H7 (cell line): ENCODE data around the gene MEGF10. TPM values are rescaled to one million over a fixed set of nuclear protein-coding genes. Genes with fewer than 3 reads are reported as not detected.
A peak's percentile ranks its signal among the peaks of the same experiment; 100 is the strongest.
"Not testable (repeated sequence)": the region's sequence is repeated elsewhere in the genome, so short reads cannot be mapped to it uniquely, and the experiment has no call there.

Experiments used
- DNase-seq: peaks from one replicate; pipeline ENCODE4 v3.0.0; 2012
- H3K27me3 ChIP-seq: 2 replicates; pipeline ENCODE4 v1.6.0; 2011; ENCODE audit warnings: mild to moderate bottlenecking, low read length; ENCODE audit not compliant: control insufficient read depth, insufficient read depth
- H3K36me3 ChIP-seq: replicated peaks from 2 replicates; pipeline ENCODE4 v1.5.1; 2011; ENCODE audit warnings: low read length; ENCODE audit not compliant: control insufficient read depth, insufficient read depth
- H3K4me3 ChIP-seq: 2 replicates; pipeline ENCODE4 v1.5.1; 2011; ENCODE audit warnings: low read depth, mild to moderate bottlenecking, control low read depth, low read length, moderate library complexity; ENCODE audit not compliant: insufficient read depth
- total RNA-seq: library from RNA; depleted of rRNA; stranded (reverse); fragments of >200 nt; shearing (Covaris generic); gene quantifications from 2 replicates; pipeline ENCODE4 v1.2.3, GENCODE V29; 2014; rRNA removed

The MEGF10 gene
- total RNA-seq = 12.4 and 18.6 TPM in 2 replicates

DNA sequence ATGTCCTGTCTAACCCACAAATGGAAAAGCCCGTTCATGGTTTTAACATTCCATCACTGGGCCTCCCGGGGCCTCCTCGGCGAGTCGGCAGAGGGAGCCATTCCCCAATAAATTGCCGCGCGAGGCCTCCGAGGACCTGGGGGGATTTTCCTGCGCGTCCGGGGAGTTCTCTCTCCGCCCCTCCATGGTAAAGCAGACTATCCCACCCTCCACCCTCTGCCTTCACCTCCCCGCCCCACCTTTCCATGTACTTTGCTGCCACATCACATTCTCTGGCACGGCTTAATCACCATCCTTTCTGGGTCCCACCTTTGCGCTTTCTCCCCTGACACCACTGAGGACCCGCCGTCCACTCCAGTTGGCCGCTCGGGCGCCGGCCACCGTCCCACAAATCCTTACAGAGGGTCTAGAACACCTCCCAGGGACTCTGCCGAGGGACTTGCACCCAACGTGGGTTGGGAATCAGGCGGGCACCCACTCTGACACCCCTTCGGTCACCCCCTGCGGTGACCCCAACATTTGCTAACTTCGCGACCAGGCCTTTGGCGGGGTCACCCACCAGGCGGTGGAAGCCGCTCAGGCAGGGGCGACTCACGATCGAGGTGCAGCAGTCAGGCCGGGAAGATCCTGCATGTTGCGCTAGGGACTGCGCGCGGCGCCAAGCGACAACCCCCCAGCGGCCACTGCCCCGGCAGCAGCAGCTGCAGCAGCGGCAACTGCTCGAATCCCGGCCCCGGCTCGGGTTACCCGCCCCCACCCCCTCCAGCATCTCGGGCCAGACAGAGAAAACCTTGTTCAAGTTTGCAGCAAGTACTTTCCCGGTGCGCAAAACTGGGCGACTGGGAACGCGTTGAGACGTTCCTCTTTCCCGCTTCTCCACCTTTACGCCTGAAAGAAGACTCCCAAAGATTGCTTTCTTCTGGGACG lies at the start of gene MEGF10:
MEGF10 (plus strand) TSS at position 778 of the 927 bp plus-strand sequence. CDS start 40,513 bp downstream, outside the sequence.
- H3K27me3 ChIP-seq = no peaks in the 10 kb centered on the region
- DNase-seq = peak; percentile 87
- no peaks in the 10 kb centered on the region for H3K36me3 ChIP-seq
- peak within 1 kb of the TSS; percentile 61 for H3K4me3 ChIP-seq

DNA sequence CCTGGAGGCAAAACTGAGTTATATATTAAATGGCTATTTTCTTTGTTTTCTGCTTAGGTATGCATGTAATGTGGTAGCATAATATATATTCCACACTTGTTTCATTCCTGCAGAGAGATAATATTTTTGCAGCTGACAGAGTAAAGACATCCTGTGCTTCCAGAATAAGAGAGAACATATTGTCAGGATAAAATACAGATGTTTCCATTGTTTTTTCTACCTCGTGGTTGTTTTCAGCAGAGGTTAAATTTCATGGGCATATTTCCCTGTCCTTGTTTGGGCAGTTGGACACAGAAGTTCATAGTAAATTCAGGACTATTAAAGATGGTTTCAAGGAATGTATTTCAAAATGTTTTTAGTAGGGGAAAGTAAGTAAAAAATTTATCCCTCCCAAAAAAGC lies 47.6 kb upstream of the MEGF10 start:
- H3K27me3 ChIP-seq = no peaks in the 10 kb centered on the region
- H3K36me3 ChIP-seq = no peaks in the 10 kb centered on the region
- no peak for DNase-seq
- no peak overlapping the region for H3K4me3 ChIP-seq

DNA sequence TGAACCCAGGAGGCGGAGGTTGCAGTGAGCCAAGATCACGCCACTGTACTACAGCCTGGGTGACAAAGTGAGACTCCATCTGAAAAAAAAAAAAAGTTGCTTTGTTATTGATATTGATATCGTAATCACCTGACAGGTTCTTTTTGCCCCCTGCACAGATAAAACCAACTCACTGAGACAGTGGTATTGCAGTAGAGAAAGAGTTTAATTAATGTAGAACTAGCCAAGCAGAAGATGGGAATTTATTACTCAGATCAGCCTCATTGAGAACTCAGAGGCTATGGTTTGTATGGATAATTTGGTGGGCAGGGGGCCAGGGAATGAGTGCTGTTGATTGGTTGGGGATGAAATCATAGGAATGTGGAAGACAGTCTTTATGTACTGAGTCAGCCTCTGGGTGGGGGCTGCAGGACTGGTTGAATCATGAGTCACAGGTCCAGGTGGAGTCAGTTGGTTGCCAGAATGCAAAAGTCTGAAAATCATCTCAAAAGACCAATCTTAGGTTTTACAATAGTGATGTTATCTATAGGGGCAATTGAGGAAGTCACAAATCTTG lies 35.8 kb upstream of the MEGF10 start:
- H3K27me3 ChIP-seq = no peaks in the 10 kb centered on the region
- H3K4me3 ChIP-seq = no peak overlapping the region
- DNase-seq = no peak
- no peaks in the 10 kb centered on the region for H3K36me3 ChIP-seq

DNA sequence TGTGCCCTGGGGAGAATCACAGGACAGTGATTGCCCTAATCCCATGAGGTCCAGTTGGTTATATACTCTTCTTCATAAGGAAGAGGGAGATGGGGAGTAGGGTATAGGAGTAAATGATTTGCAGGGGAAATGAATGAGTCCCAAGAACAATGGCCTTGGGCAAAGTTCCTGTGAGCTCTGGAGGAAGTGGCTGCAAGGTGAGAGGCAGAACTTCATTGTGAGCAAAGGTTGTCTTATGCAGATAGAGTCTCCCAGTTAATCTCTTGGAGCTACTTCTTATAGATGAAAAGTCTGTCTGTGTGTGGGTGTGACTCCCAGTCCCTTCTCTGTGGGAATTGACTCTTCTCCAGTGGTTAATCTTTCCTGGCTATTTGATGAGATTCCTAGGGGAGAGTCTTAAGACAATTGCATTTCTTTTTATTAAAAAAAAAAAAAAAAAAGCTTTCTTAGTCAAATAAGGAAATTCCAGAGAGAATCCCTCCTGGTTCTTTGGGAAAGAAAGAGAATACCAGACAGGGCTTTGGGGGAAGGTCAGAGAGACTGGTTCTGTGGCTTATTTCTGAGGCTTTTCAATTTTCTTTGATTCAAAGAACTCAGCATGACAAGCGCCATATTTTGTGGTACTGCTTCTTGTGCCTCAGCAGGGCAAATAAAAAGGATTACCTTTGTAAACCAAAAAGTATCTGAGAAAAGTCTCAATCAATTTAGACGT lies 33.6 kb upstream of the MEGF10 start:
- Histone ChIP-seq H3K36me3 (no peaks in the 10 kb centered on the region), H3K27me3 (no peaks in the 10 kb centered on the region), H3K4me3 (no peak overlapping the region)
- no peak for DNase-seq

DNA sequence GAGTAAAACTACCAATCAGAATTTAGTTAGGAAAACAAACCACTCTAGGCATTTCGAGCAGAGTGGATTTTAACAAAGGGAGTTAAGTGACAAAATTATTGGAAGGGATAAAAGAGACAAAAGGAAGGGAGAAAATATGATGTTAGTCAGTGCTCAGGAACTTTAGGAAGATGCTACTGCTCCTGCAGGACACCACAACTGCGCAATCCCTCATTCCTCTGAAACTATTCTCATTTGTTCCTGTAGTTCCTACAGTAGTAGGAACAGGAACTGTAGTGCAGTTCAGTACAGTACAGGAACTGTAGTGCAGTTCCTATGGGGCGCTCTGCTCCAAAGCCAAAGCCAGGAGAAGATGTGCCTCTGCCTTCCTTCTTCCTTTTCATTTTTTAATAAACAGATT lies 29.9 kb upstream of the MEGF10 start:
- Histone ChIP-seq H3K36me3 (no peaks in the 10 kb centered on the region), H3K4me3 (no peak overlapping the region), H3K27me3 (no peaks in the 10 kb centered on the region)
- DNase-seq = no peak

DNA sequence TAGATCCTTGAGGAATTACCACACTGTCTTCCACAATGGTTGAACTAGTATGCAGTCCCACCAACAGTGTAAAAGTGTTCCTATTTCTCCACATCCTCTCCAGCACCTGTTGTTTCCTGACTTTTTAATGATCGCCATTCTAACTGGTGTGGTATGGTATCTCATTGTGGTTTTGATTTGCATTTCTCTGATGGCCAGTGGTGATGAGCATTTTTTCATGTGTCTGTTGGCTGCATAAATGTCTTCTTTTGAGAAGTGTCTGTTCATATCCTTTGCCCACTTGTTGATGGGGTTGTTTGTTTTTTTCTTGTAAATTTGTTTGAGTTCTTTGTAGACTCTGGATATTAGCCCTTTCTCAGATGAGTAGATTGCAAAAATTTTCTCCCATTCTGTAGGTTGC lies 25.1 kb upstream of the MEGF10 start:
- not testable (repeated sequence) for H3K36me3 ChIP-seq, H3K27me3 ChIP-seq, DNase-seq, H3K4me3 ChIP-seq

DNA sequence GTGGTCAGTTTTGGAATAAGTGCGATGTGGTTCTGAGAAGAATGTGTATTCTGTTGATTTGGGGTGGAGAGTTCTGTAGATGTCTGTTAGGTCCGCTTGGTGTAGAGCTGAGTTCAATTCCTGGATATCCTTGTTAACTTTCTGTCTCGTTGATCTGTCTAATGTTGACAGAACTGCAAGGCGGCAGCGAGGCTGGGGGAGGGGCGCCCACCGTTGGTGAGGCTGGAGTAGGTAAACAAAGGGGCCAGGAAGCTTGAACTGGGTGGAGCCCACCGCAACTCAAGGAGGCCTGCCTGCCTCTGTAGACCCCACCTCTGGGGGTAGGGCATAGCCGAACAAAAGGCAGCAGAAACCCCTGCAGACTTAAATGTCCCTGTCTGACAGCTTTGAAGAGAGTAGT lies 22.3 kb upstream of the MEGF10 start:
- not testable (repeated sequence) for H3K27me3 ChIP-seq, DNase-seq, H3K4me3 ChIP-seq, H3K36me3 ChIP-seq

DNA sequence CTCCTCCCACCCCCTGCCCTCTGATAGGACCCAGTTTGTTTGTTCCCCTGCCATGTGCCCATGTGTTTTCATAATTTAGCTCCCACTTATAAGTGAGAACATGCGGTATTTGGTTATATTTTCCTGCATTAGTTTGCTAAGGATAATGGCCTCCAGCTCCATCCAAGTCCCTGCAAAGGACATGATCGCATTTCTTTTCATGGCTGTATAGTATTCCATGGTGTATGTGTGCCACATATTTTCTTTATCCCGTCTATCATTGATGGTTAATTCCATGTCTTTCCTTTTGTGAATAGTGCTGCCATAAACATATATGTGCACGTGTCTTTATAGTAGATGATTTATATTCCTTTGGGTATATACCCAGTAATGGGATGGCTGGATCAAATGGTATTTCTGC lies 19.9 kb upstream of the MEGF10 start:
- not testable (repeated sequence) for DNase-seq, H3K4me3 ChIP-seq, H3K36me3 ChIP-seq, H3K27me3 ChIP-seq

DNA sequence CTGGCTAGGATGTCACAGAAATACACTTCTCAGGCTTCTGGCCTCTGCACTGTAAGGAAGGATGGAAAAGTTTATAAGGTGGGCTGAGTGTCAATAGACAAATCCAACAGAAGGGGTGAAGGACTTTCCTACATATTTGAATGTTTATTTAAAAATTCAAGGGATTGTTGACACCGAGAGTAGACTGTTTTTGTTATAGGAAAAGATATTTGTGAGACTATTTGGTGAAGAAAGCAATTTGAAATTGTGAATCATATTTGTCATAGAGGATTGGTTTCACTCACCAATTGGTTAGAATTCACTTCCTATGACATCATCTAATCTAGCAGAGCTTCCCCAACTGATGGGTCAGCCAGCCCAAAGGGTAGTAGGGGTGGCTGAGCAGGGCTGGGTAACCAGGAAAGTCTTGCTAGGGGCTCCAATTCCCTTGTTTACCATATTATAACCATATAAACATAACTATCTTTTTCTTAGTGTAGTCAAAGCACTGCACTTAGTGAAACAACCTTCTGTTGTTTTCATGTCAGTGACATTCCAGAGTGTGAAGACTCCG lies 14.9 kb upstream of the MEGF10 start:
- no peaks in the 10 kb centered on the region for H3K36me3 ChIP-seq
- no peak for DNase-seq
- H3K27me3 ChIP-seq = no peaks in the 10 kb centered on the region
- H3K4me3 ChIP-seq = no peak overlapping the region

DNA sequence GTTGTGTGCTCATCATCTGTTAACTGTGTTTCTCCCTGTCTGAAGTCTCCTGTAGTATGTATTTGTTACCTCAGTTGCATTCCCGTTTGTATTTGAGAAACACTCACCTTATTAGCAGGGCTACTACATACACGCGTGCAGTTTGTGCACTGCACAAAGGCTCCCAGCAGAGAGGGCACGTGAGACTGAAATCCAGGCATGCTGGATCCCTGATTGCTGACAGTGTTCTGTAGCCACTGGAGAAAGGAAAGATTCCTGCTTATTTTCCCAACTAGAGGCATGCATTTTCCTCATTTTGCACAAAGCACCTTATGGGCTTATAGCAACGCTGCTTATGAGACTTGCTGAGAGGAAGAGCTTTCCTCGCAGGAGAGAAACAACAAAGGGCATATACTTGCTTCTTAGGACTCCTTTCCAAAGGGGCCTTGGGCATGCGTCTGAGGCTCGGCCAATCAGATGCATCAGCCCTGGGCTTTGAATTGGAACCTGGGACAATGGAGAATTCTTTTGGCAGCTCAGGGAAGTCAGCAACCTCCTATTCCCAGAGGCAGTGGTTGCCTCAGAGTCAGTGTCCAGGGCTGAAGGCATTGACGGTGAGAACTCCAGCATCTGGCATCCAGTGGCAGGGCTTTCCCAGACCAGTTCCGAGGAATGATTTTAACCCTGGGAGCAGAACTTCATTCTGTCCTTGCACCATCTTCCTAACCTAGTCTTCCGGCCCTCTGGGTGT lies 9.9 kb upstream of the MEGF10 start:
- H3K4me3 ChIP-seq = no peak overlapping the region
- no peaks in the 10 kb centered on the region for H3K36me3 ChIP-seq
- DNase-seq = peak; percentile 11
- no peaks in the 10 kb centered on the region for H3K27me3 ChIP-seq

DNA sequence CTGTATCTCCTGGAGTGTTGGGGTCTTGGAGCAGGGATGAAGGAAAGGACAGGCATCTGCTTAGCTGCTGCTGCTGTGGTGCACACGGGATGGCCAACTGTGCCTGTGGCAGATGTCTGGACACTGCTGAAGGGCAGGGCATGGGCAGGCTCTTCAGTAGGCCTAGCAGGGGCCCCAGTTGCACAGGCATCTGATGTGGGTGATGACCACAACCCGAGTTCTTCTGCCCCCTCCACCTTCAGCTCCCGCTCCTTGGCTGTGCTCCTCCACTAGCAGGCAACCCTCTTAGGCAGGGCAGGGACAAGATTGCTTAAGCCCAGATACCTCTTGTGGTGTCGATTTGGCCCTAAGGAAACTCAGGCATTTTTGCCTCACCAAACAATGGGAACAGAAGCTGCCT lies 9.0 kb upstream of the MEGF10 start:
- Histone ChIP-seq H3K4me3 (no peak overlapping the region), H3K27me3 (no peaks in the 10 kb centered on the region), H3K36me3 (no peaks in the 10 kb centered on the region)
- DNase-seq = no peak

DNA sequence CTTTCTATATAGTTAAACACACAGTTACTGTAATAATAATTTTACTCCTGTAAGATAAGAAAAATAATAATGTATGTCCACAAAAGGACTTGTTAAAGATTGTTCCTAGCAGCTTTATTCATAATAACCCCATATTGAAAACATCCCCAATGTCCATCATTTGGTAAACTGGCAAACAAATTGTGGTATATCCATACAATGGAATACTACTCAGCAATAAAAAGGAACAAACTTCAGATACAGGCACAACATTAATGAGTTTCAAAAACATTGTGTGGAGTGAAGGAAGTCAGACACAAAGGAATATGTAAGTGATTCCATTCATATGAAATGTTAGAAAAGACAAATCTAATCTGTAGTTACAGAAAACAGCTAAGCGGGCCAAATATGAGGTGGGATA lies 1.9 kb upstream of the MEGF10 start:
- H3K4me3 ChIP-seq = no peak overlapping the region
- H3K27me3 ChIP-seq = no peaks in the 10 kb centered on the region
- no peaks in the 10 kb centered on the region for H3K36me3 ChIP-seq
- no peak for DNase-seq

DNA sequence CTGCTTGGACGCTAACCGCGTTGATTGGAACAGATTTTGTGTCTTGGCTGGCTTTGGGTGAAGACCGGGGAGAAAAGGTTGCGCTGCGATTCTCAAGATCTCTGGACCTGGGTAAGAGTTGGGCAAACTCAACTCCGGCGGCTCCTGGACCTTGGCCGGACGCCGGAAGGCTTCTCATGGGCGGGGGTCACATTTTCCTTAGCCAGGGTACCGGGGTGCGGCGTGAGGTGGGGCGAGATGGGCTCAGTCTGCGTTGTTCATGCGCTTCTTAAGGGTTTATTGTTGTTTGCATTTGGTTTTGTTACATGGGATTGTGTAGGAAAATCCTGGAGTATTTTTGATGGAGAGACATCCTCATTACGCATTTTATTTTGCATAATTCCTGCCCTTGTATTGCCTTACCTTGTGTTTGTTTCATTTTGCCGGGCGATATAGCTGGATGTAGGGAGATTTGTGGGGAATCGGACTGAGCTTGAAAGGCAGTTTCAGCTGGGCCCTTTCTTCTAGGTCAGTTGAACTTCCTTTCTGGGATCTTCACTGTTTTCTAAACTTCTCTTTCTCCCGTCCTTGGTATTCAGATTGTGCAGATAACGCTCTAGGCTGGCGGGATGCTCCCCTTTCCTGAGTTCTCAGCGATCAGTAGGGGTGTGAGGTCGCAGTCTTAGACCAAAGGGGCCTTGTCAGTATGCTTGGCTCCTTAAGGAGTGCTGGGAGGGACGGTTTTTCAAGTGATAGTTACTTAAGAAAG lies 524 bp downstream of the MEGF10 start:
- no peaks in the 10 kb centered on the region for H3K27me3 ChIP-seq
- DNase-seq = peak; percentile 29
- H3K36me3 ChIP-seq = no peaks in the 10 kb centered on the region

More for the DNA sequence above, 524 bp downstream of the MEGF10 start:
- peak overlapping the region; percentile 61 for H3K4me3 ChIP-seq
